ENCODE data around the gene RIPK4.

DNA sequence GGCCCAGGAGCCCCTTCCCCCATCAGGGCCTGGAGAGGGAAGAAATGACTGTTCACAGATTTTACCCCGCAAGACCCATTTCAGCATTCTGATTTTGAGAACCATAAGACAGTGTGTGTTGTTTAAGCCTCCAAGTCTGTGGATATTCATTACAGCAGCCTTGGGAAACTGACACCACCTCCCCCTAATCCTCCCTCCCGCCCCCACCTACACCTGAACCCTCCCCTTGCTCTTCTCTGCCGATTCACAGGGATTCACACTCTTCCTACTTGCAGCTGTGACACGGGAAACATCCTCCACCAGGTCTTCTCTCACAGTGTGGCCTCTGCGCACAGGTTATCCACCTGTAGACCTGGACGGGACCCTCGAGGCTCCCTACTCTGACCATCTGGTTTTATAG lies 50.1 kb downstream of the RIPK4 start:
- TF ChIP-seq, protein P1, sequence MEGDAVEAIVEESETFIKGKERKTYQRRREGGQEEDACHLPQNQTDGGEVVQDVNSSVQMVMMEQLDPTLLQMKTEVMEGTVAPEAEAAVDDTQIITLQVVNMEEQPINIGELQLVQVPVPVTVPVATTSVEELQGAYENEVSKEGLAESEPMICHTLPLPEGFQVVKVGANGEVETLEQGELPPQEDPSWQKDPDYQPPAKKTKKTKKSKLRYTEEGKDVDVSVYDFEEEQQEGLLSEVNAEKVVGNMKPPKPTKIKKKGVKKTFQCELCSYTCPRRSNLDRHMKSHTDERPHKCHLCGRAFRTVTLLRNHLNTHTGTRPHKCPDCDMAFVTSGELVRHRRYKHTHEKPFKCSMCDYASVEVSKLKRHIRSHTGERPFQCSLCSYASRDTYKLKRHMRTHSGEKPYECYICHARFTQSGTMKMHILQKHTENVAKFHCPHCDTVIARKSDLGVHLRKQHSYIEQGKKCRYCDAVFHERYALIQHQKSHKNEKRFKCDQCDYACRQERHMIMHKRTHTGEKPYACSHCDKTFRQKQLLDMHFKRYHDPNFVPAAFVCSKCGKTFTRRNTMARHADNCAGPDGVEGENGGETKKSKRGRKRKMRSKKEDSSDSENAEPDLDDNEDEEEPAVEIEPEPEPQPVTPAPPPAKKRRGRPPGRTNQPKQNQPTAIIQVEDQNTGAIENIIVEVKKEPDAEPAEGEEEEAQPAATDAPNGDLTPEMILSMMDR (IDR thresholded peaks at IDR 0.05) = no peak
- TF ChIP-seq EZH2 (IDR thresholded peaks at IDR 0.05; ENCODE audit: borderline replicate concordance, insufficient read depth, low read depth, low read length, poor library complexity, severe bottlenecking) = no peak

Measured in B cell (primary cell).